GM18502 (cell line): ENCODE results near the gene OR4Q2.
"Not testable (repeated sequence)": the region's sequence is repeated elsewhere in the genome, so short reads cannot be mapped to it uniquely, and the experiment has no call there.

Experiments used
- ATAC-seq: cut with Tn5 transposase; IDR thresholded peaks from one replicate; pipeline ENCODE4 v1.9.1; 2021; ENCODE audit warnings: mild to moderate bottlenecking; ENCODE audit not compliant: unreplicated experiment, poor library complexity

Gene OR4Q2

DNA sequence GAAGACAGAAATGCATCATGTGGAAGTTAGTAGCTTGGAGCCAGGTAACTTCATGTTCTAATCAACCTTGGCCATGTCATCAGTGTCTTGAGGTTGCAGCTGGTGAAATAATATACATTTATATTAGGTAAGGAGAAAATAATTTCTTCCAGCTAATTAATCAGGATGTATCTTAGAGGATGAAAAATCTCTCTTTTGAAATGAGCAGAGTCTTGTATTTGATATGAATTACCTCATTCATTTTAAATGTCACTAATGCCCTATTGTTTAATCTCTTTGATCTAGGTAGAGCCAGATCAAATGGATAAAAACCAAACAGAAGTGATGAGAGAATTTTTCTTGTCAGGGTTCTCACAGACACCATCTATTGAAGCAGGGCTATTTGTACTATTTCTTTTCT lies at the start of gene OR4Q2:
TSS of gene OR4Q2 (plus strand) at position 301 of the 400 bp plus-strand sequence.
- ATAC-seq = no peak

DNA sequence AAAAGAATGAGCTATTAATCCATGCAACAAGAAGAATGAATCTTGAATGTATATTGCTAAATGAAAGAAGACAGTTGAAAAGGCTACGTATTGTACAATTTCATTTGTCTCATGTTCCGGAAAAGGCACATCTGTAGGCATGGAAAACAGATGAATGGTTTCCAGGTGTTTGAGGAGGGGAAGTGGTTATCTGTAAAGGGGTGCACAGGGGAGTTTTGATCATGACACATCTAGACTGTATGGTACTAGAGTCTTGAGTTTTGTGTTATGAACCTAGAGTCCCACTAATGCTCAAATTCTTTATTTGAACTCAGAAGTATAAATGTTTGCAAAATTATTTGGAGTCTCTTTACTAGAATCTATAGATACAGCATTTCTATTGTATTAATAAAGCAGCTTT lies 32.2 kb upstream of the OR4Q2 start:
- ATAC-seq = not testable (repeated sequence)

DNA sequence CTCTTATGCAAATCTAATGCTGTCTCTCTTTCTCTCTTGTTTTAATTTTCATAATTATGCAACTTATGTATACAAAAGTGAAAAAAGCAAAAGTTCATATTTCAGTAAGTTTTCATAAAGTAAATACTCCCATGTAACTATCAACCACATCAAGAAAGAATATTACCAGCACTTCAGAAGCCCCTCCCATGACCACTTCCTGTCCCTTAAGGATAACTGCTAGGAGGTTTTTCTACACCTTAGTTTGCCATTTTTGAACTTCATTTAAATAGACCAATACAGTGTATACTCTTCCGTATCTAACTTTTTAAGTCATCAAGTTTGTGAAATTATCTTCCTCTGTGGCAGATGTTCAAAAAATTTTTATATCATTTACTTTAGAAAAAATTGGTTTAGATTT lies 27.1 kb upstream of the OR4Q2 start:
- no peak for ATAC-seq

DNA sequence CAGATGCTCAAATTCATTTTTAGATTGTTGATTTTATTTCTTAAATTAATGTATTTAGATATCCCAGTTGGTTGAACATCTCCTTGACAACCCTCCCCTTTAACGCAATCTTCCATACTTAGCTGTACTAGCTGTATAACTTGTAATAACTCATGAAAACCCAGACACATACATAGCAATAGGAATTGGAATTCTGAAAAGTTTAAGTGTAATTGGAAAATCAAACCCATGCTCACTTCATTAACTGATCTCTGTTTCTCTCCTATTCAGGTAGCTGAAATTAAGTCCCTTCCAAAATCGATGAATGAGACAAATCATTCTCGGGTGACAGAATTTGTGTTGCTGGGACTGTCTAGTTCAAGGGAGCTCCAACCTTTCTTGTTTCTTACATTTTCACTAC lies 26.7 kb upstream of the OR4Q2 start, which contains the start of gene OR4K15:
TSS of gene OR4K15 (plus strand) at position 301 of the 400 bp plus-strand sequence. CDS start at position 301, 0 bp downstream.
- no peak for ATAC-seq

DNA sequence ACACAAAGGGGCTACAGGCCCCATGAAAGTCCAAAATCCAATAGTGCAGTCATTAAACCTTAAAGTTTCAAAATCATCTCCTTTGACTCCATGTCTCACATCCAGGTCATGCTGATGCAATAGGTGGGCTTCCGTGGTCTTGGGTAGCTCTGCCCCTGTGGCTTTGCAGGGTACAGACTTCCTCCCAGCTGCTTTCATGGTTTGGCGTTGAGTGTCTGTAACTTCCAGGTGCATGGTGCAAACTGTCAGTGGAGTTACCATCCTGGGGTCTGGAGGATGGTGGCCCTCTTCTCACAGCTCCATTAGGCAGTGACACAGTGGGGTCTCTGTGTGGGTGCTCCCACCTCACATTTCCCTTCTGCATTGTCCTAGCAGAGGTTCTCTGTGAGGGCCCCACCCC lies 8.5 kb upstream of the OR4Q2 start:
- no peak for ATAC-seq

DNA sequence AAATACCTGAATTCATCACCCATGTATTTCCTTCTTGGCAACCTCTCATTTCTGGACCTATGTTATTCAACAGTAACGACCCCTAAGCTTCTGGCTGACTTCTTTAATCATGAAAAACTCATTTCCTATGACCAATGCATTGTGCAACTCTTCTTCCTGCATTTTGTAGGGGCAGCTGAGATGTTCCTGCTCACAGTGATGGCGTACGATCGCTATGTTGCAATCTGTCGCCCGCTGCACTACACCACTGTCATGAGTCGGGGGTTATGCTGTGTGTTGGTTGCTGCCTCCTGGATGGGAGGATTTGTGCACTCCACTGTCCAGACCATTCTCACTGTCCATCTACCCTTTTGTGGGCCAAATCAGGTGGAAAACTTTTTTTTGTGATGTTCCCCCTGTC lies 356 bp downstream of the OR4Q2 start:
- ATAC-seq = no peak

DNA sequence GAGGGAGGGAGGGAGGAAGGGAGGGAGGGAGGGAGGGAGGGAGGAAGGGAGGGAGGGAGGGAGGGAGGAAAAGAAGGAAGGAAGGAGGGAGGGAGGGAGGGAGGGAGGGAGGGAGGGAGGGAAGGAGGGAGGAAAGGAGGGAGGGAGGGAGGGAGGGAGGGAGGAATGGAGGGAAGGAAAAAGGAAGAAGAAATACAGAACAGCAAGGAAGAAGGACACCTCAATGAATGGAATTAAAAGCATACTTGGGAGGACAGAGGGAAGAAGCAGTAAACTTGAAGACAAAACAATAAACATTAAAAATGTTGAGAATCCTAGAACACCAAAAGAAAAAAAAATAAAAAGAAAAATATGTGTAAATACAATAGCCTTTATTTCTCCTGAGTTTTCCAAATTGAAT lies 6.2 kb downstream of the OR4Q2 start:
- ATAC-seq = no peak

DNA sequence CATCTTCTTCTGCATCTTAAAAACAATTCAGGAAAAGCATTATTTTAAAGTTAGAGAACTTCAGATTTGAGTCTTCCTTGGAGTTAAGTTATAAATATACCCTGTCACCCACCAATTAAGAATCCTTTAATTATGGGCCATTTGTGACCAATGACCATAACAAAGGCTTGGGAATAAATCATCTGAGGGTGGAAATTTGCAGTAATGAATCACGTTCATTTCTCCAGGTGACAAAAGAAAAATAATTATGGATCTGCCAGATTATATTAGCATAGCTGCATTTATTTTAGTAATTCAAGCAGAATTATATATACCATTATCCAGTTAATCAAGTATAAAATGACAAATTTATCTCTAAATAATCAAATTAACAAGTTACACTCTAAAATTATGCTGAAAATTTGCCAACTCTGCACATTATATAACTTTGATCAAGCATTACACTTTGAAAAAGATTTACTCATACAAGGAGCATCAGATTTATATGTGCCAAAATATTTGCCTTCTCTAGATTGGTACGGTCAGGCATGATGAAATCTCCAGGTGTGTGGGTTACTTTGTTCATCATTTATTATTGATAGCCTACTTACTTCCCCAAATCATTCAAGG lies 17.4 kb downstream of the OR4Q2 start, which contains the start of gene OR4K14:
TSS of gene OR4K14 (minus strand) at position 51 of the 609 bp plus-strand sequence. CDS start 4,114 bp downstream, outside the sequence.
- no peak for ATAC-seq

DNA sequence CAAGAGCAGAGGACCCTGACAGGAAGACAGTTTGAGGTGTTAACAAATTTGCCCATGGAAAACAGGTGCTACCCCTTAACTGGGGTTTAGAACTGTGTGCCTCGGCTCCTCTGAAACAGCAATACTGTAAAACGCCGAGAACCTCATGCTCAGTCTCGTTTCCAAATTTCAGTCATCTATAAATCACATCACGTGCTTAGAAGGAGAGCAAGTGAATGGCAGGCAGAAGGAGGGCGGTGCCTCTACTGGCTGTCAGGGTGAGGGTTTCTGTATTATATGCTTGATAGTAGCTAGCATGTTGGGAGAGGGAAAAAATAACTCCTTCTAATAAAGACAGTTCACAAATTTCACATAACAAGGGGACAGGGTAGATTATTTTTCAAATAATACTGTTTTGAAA lies 29.1 kb downstream of the OR4Q2 start:
- ATAC-seq = no peak

DNA sequence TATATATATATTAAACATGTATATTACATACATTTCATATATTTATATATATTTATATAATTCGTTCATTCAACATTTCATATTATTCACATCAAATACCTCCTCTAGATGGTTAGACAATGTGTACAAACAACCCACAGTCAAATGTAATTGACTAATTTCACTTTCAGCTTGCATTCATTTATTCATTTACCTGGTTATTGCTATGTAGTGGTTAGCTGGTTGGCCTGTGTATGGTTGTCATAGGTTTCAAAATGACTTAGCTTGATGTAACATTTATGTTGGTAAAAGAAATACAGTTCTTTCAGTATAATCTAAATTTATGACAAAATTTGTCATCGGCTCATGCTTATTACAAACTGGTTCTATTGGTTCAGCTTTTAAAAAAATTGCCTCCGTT lies 33.5 kb downstream of the OR4Q2 start:
- no peak for ATAC-seq

DNA sequence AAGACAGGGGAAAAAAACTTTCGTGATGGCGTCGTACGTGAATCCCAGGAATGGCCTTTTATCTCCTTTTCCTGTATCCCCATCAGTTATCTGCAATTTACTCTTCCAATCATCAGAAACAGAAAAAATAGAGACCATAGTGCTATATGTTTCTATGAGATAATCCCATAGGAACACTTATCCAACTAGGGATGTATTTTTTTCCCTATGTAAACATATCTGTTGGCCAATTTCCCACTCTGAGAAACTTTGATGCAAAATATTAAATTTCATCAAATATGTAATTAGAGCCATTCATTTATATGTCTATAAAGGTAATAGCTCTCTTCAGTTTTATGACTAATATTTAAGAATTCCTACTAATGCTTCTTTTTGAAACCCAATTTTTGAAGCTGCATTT lies 34.0 kb downstream of the OR4Q2 start, which contains the start of gene OR4K13:
TSS of gene OR4K13 (minus strand) at position 101 of the 400 bp plus-strand sequence. CDS start 1,280 bp downstream, outside the sequence.
- ATAC-seq = no peak

DNA sequence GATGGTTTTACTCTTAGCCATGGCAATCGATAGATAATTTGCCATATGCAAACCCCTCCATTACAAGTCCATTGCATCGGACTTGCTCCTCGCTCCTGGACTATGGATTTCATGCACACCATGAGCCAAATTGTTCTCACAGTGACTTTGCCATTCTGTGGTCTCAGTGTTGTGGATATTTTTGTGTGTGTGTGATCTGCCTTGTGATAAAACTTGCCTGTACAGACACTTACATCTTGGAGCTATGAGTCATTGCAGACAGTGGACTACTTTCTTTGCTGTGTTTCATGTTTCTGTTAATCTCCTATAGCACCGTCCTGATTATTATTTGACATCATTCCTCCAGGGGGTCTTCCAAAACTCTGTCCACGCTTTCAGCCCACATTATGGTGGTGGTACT lies 42.3 kb downstream of the OR4Q2 start:
- ATAC-seq = no peak

DNA sequence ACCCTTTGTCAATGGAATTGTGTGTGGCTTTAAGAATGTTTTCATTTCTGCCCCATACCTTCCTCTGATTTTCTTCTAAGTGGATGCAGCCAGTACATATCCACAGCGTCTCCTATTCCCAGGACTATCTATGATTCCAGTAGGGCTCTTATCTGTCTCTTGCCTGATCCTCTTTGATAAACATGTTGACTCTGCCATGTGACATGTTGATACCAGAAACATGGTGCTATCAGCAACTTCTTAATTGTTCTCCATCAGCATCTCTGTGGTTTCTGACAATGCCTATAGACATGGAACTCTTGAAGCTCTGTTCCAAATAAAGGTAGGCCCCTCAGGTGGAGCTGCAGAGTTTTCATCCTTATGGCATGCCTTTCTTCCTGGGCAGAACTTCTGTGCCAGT lies 46.2 kb downstream of the OR4Q2 start:
- no peak for ATAC-seq
